ENCODE results near the gene RAX.
"Not testable (repeated sequence)": the region's sequence is repeated elsewhere in the genome, so short reads cannot be mapped to it uniquely, and the experiment has no call there.

Gene RAX

DNA sequence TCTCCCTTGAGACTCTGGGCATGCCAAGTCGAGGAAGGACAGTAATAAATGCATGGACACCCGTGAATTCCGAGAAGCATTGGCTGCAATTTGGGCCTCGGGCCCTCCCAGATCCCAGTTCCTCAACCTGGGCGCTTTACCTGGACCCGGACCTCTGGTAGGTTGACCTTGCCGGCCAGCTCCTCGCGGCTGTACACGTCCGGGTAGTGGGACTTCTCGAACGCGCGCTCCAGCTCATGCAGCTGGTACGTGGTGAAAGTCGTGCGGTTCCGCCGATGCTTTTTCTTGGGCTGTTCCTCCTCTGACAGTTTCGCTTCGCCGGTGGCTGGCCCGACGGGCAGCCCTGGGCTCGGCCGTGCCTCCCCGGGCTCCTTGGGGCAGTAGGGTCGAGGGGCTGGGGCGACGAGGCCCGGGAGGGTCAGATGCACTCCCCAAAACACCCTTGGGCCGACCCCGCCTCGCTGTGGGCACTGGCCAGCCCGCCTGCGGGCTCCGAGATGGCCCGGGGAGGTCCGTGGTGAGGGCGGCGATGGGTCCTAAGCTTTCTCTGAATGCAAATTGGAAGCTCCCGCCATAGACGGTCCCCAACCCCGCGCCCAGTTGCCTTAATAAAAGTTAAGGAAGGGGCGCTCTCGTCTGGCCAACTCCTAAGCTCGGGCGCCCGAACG, 899 bp downstream of the RAX start:
- DNase-seq, result no peak

DNA sequence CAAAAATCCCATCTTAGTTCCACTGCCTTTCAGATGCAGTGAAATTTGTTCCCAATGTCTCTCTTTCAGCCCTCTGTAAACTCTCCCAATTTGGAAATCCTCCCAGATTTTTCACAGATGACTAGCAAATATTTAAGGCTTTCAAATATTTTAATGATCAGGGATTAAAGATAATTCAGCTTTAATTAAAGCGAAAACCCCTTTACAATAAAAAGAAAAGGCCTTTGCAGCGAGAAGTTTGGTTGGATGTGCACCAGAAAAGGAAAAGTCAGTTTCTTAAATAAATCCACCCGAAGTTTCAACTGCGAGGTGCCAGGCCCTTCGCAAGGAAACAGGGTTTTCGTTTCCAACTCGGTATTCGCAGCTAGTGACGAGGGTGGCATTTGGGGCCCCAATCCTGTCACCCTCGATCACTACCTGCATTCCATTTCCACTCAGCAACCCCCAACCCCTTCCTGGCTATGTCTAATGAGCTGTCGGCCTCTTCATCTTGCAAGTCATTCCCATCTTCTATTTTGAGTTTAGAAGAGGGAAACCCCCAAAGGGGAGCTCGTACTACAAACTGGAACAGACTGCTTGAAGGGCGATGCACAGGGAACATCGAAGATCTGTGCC, 1.5 kb downstream of the RAX start:
- DNase-seq, result no peak

DNA sequence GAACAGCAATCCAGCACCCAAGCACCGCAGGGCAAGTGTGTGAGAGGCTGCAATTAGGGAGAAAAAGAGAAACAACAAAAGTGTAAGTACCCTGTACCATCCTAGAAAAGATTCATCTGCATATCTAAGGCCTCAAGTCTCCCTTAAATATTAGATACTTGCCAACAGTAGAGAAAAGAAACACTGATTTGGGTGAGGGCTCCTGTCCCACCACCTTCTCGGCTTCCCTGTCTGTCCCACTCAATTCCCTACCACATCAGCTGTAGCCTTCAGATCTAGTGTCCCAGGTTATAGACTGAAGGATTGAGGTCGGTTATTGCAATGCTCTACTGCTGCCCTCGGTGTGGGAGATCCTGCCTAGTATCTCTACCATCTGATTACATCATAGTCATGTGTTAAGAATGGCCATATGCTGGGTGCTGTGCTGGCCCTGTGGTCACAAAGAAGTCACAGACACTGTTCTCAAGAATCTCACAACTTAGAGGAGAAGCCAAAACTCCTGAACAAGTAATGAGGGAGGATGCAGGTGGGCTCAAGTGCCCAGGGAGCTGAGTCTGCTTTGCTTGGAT, 2.5 kb downstream of the RAX start:
- no peak for DNase-seq

DNA sequence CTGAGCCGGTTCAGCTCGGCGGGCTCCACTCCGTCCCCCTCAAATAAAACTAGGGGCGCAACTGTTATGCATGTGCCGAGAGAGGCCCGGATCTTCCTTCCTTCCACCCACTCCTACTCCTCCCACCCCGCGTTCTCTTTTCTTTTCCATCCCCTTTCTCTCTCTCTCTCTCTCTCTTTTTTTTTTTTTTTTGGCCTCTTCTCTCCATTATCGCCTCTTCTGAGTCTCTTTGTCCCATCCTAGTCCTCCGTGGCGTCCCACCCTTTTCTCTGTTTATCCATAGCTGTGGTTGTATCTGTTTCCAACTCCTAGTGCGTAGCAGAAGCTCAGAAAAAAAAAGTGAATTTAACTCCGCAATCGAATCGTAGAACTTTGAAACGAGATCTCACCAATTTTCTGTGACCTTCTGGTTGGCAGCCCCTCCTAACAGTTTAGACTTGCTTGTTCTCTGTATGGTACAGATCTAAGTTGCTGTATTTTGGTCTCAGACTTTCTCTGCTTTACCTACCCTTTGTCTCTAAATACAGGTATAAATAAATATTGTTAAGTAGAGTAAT, 3.6 kb downstream of the RAX start:
- no peak for DNase-seq

DNA sequence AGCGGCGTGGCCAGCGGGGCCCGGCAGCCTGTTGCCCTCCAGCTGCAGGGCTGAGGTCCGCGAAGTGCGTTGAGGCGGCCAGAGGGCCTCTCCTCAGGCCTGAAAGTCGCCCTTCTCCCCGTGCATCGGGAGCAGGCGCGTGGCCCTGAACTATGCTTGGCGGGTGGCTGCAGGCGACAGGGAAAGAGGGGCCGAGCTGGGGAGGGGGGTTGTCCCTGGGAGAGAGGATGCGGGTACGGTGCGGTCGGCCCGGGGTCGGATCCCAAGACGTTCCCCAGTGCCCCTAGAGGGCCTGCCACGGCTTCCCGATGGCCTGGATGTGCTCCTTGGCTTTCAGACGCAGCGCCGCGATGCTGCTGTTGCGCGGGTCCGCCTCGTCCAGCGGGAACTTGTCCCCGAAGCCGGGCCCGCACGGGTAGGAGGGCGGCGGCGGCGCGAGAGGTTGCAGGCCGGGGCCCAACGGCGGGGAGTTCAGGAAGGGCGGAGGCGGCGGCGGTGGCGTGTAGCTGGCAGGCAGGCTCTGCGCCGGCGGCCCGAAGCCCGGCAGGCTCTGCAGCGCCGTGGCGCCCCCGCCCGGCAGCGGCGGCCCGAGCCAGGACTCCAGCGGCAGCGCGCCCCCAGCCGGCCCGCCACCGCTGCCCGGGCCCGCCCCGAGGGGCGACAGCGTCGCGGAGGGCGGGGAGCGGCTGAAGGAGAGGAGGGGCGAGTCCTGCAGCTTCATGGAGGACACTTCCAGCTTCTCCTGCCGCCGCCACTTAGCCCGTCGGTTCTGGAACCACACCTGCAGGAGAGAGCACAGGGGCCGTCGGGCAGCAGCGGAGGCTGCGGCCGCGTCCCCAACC, 4.3 kb downstream of the RAX start:
- no peak for DNase-seq

DNA sequence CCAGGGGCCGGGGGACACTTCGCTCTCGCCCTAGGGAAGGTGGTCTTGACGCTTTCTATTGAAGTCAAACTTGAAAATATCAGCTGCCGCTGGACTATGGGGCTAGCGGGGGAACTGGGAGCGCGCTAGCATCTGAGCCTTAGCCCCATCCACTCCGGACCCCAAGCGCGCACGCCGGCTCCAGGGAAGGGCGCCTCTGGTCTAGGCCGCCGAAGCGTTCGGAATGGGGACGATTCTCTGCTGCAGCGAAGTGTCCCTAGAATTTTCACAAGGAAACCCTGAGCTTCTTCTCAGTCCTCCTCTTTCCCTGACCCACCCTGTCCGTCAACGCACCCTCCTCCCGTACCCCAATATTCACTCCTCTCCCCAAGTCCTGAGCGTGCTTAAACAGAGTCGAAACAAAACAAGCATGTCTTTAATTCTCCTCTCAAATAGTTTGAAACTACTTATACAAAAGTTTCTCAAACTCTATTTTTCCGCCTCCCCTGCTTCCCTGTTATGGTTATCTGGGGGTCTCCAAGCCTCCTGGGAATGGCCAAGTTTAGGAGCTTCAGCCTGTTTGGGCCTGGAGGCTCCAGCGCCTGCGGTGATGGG, 5.0 kb downstream of the RAX start:
- no peak for DNase-seq

DNA sequence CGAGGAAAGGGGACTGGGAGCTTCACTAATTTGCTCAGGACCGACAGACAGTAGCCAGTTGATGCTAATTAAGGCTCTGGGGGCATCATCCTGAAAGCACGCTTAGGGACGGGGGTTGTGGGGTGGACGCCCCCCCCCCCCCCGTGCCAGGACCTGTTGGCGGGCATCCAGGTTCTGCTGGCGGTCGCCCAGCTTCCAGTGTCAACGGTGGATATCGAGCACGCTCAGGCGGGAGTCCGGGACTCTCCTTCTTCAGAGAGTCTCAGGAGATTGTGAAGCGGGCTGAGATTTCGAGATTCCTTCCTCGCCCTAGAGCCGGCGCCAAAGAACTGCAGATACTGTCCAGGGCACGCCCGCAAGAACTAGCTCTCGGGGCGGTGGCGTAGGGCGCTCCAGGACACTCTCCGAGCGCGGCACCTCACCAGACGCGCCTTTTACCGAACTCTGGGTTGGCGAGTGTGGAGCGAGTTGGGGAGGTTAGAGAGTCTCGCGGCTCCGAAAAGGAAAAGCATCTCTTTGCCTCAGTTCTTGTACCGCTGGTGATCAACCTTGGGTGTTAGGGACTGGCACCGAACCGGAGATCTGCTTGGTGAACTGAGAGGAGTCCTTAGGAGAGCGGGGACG, 5.6 kb downstream of the RAX start:
- no peak for DNase-seq

DNA sequence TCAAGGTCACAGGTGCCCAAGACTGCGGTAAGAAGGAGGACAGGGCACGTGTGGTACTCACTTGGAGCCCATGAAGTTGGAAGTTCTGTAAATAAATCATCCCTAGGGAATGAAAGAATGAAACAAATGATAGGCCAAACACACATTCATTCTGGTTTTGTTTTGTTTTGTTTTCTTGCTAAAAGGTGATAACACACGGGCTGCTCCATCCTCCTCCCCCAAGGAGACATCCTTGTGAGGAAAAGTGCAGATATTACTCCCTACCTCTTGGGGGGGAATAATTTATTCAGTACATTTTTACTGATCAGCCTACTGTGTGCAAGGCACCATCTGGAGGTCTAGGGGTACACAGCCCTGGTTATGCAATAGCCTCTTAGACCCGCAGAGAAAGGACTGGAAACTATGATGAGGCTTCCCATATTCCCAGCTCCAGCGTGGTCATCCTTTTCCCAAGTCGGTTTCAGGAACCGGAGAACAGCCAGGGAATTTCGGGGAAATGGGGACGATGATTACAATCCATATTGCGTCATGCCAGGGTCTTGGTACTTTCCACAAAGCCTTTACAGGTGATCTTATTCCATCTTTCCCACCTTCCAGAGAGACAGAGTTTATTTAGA, 6.3 kb downstream of the RAX start:
- no peak for DNase-seq

DNA sequence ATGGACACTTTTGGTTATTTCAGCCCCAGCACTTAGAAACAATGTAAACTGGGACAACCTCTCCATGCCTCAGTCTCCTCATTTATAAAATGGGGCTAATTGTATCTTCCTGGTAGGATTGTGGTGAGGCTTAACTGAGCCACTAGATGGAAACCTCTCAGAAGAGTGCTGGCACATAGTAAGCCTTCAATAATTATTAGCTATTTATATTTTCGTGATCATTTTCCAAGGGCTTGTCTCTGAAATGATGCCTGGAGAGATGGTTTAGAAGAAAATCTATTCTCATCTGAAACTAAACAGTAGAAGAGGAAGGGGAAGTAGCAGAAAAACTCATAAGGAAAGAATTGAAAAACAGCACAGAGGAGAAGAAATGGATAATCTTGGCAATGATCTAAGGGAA, 6.8 kb downstream of the RAX start:
- DNase-seq, result no peak

DNA sequence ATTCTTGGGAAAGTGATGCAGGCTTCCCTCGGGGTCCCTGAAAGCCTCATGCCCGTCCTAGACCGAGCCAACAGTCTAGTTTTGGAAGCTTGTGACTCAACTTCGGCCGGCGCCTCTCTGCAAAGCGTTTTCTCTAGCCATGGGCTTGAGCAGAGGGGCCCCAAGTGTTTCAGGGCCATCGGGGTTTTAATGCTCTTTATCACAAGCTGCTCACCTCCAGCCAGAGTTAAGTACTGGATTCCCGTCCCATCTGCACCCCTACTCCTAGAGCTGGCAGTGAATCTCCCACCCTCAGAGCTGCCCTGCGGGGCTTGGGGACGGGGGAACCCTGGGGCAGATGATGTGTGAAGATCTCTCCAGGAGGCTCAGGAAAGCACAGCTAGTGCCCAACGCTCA, 7.3 kb downstream of the RAX start:
- DNase-seq, result no peak

DNA sequence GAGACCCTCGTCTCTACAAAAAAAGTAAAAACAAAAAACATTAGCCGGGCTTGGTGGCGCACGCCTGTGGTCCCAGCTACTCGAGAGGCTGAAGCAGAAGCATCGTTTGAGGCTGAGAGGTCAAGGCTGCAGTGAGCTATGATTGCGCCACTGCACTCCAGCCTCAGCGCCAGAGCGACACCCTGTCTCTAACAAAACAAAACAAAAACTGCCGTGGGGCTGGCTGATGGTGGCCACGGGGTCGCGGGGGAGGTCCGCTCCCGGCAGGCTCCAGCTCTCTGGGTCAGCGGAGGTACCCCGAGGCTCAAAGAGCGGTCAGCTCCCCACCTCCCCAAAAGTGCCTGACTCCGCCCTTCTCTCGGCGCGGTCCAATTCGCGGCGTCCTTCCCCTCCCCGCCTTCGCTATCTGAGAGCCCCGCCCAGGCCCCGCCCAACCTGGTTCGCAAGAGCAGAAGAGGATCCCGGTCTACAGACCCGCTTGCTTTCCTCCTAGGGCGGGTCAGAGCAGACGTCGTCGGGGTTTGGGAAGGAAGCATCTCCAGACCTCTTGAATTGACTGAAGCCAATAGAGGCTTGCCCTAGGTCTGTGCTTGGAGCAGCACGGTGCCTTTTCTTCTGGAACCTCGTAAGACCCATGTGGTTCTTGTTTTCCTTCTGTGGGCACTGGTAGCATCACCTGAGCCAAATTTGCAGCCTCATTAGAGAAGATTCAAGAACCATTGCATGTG, 7.8 kb downstream of the RAX start:
- DNase-seq, result no peak

DNA sequence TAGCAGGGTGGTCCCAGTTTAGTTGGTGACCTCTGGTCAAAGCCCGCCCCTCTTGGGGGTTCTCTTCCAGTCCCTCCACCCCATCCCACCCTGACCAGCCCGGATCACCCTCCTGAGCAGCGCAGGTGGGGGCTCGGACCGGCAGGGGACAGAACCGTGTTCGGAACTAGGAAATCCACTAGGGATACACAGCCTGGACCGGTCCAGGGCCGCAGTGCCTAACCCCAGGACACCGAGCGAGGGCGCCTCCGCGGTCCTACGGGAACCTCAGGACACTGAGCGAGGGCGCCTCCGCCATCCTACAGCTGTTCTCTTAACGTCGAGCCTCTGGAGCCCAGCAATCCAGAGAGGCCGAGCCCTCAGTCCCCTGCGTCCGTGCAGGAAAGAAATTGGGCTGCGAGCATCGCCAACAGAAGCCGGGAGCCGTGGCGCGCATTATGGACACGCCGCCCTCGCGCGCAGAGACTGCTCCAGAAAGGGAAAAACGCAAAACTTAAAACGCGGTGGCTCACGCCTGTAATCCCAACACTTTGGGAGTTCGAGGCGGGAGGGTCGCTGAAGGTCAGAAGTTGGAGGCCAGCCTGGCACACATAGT, 8.5 kb downstream of the RAX start:
- DNase-seq, result no peak

DNA sequence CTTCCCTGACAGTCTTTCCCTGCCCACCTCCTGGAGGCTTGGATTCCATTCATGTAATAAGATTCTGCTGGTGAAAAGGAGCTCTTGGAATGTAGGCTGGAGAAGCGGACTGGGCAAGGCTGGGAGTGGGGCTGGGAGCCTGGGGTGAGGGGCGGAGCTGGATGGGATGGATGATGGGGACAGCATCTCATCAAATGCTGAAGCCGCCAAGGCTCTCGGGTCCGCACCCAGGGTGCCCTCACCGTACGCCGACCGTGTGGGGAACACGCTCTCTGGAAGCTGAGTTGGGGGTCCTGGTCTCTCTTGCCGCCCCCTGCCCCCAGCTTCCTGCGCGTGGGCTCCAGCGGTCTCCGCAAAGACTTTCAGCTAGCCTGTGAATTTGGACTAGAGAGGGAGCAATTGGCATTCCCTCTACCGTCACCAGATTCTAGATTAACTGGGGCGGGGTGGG, 9.1 kb downstream of the RAX start:
- no peak for DNase-seq

DNA sequence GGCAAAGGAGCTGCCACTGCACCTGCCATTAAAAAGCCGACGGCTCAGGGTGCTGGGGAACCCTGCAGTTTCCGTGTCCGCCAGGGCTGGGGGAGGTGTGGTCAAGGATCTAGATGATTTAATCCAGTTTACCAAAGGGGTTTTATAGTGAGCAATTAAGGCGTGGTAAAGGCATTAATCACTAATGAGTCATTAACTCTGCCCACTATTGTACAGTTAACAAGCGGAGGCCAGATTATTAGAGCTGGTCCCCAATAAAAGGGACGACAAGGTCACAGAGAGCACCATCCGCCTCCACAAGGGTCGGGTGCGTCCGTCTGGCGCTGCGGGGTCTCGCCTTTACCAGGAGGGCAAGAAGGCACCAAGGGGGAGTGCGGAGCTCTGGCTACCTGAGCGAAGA, 9.6 kb downstream of the RAX start:
- DNase-seq, result no peak

DNA sequence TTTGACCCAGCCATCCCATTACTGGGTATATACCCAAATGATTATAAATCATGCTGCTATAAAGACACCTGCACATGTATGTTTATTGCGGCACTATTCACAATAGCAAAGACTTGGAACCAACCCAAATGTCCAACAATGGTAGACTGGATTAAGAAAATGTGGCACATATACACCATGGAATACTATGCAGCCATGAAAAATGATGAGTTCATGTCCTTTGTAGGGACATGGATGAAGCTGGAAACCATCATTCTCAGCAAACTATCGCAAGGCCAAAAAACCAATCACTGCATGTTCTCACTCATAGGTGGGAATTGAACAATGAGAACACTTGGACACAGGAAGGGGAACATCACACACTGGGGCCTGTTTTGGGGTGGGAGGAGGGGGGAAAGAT, 11.0 kb downstream of the RAX start:
- not testable (repeated sequence) for DNase-seq

DNA sequence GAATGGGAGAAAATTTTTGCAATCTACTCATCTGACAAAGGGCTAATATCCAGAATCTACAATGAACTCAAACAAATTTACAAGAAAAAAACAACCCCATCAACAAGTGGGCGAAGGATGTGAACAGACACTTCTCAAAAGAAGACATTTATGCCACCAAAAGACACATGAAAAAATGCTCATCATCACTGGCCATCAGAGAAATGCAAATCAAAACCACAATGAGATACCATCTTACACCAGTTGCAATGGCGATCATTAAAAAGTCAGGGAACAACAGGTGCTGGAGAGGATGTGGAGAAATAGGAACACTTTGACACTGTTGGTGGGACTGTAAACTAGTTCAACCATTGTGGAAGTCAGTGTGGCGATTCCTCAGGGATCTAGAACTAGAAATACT, 11.4 kb downstream of the RAX start:
- not testable (repeated sequence) for DNase-seq

DNA sequence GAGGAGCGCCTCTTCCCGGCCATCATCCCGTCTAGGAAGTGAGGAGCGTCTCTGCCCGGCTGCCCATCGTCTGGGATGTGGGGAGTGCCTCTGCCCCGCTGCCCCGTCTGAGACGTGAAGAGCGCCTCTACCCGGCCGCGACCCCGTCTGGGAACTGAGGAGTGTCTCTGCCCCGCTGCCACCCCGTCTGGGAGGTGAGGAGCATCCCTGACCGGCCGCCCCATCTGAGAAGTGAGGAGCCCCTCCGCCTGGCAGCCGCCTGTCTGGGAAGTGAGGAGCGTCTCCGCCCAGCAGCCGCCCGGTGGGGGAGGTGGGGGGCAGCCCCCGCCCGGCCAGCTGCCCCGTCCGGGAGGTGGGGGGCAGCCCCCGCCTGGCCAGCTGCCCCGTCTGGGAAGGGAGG, 17.8 kb downstream of the RAX start:
- DNase-seq, result not testable (repeated sequence)

DNA sequence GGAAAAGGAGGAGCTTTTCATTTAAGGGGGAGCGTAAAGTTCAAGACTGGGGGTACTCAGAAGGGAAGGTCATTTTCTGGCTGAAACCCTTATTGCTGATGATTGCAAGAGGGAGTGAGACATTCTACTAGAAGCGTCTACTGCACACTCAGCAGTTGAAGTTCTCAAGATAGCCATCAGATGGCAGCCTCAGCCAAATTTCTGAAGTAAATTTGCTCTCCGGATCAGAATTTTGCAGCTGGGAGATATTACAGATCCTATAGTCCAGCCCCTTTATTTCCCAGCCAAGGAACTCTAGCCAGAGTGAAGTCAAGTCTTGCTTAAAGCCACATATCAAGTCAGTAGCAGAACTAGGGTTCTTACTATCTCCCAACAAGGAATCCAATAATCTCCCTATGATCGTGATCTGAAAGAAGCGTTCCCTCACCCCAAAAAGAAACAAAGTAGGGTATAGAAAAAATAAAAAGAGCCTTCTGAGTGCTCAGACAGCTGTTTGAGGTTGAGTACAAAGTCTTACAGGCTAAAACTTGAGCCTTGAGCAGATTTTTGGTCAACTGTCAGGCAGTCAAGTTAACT, 24.0 kb downstream of the RAX start:
- no peak for DNase-seq

DNA sequence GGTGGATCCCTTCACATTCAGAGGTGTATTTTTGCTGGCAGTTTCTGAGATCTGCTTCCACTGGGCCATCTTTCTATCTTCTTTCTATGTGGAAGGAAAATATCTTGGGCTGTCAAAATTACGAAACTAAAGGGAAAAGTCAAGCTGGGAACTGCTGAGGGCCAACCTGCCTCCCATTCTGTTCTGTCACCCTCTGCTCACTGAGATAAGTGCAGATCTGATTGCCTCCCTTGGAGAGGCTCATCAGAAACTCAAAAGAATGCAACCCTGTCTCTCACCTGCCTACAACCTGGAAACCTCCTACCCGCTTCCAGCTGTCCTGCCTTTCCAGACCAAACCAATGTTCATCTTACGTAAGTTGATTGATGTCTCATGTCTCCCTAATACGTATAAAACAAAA, 26.5 kb downstream of the RAX start:
- no peak for DNase-seq

DNA sequence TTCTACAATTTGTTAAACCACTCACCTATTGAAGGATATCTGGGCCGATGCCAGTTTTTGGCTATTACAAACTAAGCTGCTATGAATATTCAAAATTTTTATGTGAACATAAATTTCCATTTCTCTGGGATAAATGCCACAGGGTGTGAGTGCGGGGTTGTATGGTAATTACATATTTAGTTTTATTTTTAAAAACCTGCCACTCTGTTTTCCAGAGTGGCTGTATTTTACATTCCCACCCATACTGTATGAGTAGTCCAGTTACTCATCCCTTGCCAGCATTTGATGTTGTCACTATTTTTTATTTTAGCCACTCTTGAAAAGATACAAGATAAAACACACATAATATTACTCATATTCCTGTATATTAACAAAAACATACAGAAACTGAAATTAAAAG, 30.3 kb downstream of the RAX start:
- no peak for DNase-seq

DNA sequence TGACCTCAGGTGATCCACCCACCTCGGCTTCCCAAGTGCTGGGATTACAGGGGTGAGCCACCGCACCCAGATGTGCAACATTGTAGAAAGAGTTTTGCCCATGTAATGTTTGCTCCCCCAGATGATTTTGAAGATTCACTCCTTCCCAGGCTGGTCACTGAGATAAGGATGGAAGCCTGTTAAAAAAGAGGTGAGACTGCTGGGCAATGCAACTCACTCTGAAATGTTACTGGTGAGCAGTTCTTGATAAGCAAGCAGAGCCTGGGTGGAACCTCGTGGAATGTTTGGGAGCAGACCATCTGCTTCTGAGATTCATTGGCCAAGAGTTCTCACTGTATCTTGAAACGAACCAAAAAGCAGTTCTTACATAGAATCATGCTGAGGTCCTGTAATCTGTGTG, 33.6 kb downstream of the RAX start:
- no peak for DNase-seq

Data from stimulated activated naive CD4-positive, alpha-beta T cell (primary cell).